H54 (cell line): ENCODE measurements around the gene GBP7.
A peak's percentile ranks its signal among the peaks of the same experiment; 100 is the strongest.
"Not testable (repeated sequence)": the region's sequence is repeated elsewhere in the genome, so short reads cannot be mapped to it uniquely, and the experiment has no call there.

Source experiments
- DNase-seq: peaks from one replicate; pipeline ENCODE4 v3.0.0; 2011; ENCODE audit warnings: low spot score, mixed read lengths; ENCODE audit not compliant: insufficient read length
- FAIRE-seq: peaks from 3 replicates; lab custom pipeline; 2011; peaks lifted over from hg19 to GRCh38; lab: Jason Lieb, UNC
- POLR2A ChIP-seq: IDR thresholded peaks from 2 replicates; pipeline ENCODE4 v1.6.1; 2011; ENCODE audit warnings: low read depth, mild to moderate bottlenecking, low read length

GBP7 gene

DNA sequence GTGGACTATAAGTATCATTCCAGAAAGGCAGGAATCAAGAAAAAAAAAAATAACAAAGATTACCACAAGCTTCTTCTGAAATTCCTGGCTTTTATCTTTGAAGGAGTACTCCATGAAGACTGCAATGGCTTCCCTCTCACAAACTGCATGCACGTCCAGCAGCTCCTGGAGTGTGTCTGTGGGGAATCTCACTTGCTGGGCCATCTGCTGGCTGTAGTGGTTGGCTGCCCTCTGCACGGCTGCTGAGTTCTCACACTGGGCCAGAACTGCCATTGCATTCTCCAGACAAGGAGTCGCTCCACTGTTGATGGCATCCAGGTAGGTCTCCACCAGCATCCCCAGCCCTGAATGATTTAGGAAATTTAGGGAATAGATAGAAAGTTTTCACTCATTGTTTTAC, 26.6 kb downstream of the GBP7 start:
- DNase-seq = no peak

DNA sequence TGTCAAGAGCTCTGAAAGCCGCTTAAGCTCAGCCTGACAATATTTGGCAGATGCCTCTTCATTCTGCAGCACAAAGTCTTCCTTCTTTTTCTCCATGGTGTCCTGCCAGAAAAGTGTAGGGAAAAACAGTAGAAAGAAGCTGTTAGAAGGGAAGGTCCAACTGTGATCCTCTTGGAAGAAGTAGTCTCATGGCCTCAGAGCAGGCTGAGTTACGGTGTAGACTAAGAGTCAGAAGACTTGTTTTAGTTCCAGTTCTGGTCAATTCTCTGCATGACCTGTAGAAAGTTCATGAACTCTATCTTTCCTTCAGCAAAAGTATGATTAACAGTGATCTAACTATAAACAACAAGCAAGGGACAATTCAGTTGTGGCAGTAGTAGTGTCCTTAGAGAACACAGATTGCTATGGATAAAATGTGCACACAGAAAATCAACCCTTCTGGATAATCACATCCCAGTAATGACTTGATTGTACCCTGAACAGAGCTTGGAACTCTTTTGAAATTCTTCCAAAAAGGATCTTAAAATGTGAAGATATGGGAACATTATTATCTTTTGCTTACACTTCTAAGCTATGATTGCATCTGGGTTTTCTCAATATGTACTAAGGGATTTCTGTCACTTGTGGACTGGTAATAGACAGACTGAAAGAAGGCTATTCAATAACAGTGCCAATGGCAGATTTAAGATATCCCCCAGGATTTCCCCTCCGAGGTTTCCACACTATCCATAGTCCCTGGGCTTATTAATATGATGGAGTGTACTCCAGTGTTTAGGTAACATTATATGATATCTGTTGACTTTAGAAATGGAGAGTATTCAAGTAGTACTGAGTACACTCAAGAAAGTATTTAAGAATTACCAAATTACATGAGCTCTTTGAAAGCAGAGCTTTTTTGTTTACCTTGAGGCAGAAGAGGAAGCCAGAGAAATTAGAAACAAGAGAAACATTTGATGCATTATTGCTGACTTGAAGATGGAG, 27.8 kb downstream of the GBP7 start:
- no peak for DNase-seq
- no peak for TF ChIP-seq POLR2A
- no peak for FAIRE-seq

More for the DNA sequence above, 26.6 kb downstream of the GBP7 start:
- FAIRE-seq = no peak
- TF ChIP-seq POLR2A = no peak

DNA sequence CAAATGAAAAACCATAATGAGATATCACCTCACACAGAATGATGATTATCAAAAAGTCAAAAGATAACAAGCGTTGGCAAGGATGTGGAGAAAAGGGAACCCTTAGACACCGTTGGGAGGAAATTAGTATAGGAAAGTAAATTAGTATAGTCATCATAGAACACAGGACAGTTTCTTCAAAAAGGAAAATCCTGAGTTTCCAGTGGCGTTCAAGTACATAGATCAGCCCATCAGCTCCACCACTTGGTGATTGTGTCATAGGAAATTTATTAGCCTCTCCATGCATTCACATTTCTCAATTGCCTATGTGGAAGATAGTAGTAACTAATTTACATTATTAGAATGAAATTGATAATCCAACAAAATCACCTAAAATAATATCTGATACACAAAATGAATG, 29.1 kb downstream of the GBP7 start:
- no peak for DNase-seq
- FAIRE-seq = no peak
- TF ChIP-seq POLR2A = no peak

DNA sequence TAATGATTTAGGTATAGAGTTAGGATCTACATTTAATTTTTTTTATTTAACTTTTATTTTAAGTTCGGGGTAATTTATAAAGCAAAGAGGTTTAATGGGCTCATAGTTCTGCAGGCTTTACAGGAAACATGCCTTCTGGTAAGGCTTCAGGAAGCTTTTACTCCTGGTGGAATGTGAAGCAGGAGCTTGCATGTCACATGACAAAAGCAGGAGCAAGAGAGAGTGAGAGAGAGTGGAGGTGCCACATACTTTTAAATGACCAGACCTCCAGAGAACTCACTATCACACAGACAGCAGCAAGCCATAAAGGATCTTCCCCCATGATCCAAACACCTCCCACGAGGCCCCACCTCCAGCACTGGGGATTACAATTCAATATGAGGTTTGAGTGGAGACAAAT, 32.3 kb downstream of the GBP7 start:
- no peak for FAIRE-seq

DNA sequence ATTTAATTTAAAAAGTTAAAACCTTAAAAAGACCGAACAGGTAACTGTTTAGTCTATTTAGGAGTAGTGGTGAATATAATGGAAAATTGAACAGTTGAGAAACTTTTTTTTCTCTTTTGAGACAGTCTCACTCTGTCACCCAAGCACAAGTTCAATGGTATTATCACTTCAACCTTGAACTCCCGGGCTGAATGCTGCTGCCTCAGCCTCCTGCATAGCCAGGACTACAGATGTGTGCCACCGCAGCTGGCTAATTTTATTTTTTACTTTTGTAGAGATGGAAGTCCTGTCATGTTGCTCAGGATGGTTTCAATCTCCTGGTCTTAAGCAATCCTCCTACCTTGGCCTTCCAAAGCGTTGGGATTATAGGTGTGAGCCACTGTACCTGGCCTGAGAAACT, 33.6 kb downstream of the GBP7 start:
- FAIRE-seq (no peak), DNase-seq (no peak)
- no peak for TF ChIP-seq POLR2A

More for the DNA sequence above, 32.3 kb downstream of the GBP7 start:
- no peak for DNase-seq
- no peak for TF ChIP-seq POLR2A

DNA sequence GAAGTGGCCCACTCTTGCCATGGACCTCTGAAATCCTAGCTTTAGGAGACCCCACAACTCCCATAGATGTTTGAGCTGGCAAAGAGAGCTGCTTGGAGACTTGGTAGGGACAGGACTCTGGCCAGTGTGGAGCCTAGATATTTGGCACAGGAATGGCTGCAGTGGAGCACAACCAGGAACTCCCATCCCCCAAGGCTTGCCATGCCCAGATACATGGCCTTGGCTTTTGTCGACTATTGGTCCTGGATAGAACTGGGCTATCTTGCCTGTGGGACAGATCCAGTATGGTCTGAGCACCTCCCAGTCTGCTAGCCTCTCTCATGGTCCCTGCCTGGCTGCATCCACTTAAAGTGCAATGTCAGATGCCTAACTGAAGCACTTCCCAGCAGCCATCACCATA, 42.1 kb downstream of the GBP7 start:
- FAIRE-seq = no peak
- no peak for TF ChIP-seq POLR2A
- DNase-seq = no peak

DNA sequence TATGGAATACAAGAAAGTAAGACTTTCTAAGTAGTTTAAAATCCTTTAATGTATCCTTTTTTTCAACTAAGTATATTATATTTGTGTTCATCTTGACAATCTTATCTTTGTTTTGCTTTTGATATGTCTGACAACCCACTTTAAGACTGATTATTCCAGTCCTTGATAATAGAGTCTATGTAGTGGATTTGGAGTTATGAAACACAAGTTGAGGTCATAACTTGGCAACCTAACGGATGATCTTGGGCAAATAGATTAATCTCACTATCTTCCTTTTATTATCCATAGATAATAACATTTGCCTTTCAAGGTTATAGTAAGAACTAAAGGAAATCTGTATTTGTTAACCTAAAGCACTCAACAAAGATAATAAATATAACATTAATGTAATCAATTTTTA, 45.1 kb downstream of the GBP7 start:
- no peak for DNase-seq
- FAIRE-seq = no peak
- no peak for TF ChIP-seq POLR2A

DNA sequence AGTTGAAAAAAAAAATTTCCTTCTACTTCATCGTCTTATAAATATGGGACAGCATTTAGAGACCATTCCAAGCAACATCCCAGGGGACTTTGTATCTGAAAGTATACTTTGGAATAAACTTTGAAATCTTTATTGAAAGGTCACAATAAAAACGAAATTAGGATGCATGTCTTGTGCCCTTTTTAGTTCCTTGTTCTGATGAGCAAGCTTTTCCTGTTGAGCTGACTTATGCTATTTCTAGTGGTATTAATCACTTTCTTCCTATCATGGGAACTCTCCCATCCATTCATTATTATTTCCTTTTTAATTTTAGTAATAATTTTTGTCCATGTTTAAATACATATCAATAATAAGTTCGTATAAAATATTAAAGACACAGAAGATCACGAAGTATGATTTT, 45.9 kb downstream of the GBP7 start:
- no peak for DNase-seq
- FAIRE-seq = no peak
- TF ChIP-seq POLR2A = no peak

DNA sequence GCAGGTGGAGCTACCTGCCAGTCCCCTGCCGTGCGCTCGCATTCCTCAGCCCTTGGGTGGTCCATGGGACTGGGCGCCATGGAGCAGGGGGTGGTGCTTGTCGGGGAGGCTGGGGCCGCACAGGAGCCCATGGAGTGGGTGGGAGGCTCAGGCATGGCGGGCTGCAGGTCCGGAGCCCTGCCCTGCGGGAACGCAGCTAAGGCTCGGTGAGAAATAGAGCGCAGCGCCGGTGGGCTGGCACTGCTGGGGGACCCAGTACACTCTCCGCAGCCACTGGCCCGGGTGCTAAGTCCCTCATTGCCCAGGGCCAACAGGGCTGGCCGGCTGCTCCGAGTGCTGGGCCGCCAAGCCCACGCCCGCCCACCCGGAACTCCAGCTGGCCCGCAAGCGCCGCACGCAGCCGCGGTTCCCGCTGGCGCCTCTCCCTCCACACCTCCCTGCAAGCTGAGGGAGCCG, 47.8 kb downstream of the GBP7 start:
- FAIRE-seq, DNase-seq: not testable (repeated sequence)

DNA sequence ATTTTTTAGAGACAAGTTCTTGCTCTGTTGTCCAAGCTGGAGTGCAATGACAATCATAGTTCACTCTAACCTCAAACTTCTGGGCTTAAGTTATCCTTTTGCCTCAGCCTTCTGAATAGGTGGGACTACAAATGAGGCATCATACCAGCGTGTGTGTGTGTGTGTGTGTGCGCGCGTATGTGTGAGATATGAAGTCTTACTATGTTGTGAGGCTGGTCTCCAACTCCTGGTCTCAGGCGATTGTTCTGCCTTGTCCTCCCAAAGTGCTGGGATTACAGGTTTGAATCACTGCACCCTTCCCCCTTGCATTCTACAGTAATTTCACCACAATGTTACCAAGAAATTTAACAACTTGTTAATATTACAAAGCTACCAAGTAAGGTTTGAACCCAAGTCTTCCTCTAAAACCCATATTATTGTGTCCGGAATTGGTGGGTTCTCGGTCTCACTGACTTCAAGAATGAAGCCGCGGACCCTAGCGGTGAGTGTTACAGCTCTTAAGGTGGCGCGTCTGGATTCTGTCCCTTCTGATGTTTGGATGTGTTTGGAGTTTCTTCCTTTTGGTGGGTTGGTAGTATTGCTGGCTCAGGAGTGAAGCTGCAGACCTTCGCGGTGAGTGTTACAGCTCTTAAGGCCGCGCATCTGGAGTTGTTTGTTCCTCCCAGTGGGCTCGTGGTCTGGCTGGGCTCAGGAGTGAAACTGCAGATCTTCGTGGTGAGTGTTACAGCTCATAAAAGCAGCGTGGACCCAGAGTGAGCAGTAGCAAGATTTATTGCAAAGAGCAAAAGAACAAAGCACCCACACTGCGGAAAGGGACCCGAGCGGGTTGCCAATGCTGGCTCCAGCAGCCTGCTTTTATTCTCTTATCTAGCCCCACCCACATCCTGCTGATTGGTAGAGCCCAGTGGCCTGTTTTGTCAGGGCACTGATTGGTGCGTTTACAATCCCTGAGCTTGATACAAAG, 48.9 kb downstream of the GBP7 start:
- peak; percentile 57 for FAIRE-seq
- not testable (repeated sequence) for DNase-seq

DNA sequence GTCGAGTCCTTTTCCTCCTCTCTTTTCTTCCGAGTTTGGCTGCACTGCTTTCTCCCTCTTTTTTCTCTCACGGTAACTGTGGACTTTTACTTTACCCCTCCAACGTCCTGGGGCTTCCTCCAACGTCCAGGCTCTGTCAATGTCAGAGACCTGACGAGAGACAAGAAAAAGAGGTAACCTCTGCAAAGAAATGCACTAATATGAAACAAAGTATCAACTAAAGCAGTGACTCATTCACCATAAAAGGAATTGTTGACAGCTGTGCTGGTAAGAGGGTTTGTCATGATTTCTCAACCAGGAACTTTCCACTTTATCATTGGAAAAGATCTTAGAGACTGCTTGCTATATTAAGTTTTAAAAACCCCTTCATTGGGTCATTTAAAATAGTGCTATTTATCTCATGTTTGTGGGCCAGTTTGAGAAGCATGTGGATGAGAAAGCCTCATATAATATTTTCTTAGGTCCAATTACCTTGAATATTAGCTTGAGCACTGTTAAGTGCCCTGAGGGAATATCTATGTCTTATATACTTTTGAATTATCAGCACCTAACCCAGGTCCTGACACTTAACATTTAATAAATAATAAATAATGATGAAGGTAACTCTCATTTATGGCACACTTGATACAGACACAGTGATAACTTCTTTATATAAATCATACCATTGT, 49.8 kb downstream of the GBP7 start, which contains the start of gene GBP2:
GBP2 (minus strand) TSS at position 202 of the 668 bp plus-strand sequence. CDS start 4,148 bp downstream, outside the sequence.
- DNase-seq (peak; percentile 63), FAIRE-seq (peak; percentile 97)
- no peak for TF ChIP-seq POLR2A

DNA sequence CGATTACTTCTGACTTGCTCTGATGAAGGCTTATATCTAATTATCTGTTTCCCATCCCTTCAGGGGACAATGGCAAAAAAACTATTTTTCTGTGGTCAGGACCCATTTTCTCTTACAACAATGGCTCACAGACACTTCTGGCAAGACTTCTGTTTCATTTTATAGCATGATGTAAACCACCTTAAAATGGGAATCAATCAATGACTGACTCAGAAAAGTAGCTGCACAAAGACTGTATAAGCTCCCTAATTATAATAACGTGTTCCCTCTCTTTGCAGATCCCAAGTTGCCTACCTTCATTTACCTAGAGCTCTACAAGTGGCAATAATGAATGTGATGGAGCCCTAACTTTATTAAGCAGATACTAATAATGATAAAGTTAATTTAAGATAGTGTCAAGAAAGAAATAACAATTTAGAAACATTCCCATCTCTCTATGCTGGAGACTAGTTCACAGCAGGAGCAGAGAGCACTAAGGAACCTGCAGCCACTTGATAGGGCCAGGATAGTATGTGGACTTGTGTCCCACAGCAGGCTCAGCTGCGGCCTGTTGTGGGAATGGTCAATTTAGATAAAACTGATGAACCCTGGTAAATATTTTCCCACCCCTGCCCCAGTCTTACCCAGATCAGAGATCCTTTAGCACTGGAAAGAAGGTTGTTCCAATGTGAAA, 50.4 kb downstream of the GBP7 start:
- FAIRE-seq (peak; percentile 30), DNase-seq (peak; percentile 9)
- TF ChIP-seq POLR2A = no peak

DNA sequence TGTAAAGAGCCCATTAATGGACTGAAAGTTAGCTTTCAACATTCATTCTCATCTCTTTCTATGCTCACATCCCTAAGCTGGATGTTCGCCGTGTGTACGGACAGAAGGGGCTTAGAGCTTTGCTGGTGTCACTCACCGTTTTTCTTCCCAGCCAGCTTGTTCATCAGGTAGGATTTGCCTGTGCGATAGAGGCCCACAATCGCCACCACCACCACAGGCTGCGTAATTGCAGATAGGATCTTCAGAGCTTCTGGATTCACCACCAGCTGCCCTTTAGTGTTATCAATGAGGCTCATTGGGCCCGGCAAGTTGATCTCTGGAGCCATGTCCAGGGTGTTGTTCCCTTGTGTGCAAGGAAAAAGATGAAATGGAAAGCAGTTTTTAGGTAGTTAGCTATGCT, 54.2 kb downstream of the GBP7 start:
- no peak for DNase-seq
- FAIRE-seq = no peak
- TF ChIP-seq POLR2A = no peak
